OCI-LY1 (cell line): Measurements from ENCODE around the gene MTUS2.

Experiments
- EZH2 ChIP-seq: fragments of 200-600 bp; sonication (generic), shearing (Covaris generic); IDR thresholded peaks from 2 replicates; pipeline ENCODE4 v1.8.0; 2017; ENCODE audit warnings: borderline replicate concordance, mixed run types, mild to moderate bottlenecking, antibody characterized with exemption, low read length, moderate library complexity, mixed read lengths
- TF ChIP-seq, protein P1 (sequence below): fragments of 200-600 bp; sonication (generic), shearing (Covaris generic); IDR thresholded peaks from 2 replicates; pipeline ENCODE4 v1.5.1; 2017; ENCODE audit warnings: mild to moderate bottlenecking, antibody characterized with exemption, low read length, moderate library complexity, mixed read lengths

GRCh38 chr13:29103065-29103800 is 283.1 kb downstream of the MTUS2 start:
- TF ChIP-seq, protein P1, sequence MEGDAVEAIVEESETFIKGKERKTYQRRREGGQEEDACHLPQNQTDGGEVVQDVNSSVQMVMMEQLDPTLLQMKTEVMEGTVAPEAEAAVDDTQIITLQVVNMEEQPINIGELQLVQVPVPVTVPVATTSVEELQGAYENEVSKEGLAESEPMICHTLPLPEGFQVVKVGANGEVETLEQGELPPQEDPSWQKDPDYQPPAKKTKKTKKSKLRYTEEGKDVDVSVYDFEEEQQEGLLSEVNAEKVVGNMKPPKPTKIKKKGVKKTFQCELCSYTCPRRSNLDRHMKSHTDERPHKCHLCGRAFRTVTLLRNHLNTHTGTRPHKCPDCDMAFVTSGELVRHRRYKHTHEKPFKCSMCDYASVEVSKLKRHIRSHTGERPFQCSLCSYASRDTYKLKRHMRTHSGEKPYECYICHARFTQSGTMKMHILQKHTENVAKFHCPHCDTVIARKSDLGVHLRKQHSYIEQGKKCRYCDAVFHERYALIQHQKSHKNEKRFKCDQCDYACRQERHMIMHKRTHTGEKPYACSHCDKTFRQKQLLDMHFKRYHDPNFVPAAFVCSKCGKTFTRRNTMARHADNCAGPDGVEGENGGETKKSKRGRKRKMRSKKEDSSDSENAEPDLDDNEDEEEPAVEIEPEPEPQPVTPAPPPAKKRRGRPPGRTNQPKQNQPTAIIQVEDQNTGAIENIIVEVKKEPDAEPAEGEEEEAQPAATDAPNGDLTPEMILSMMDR = no peak
- TF ChIP-seq EZH2 = no peak
